Endometrium (tissue), 2 donors: ENCODE measurements around the gene DNPEP.
"Not testable (repeated sequence)": the region's sequence is repeated elsewhere in the genome, so short reads cannot be mapped to it uniquely, and the experiment has no call there.

ENCODE experiments used
- FAIRE-seq: peaks from 2 replicates; lab custom pipeline; 2012; peaks lifted over from hg19 to GRCh38; lab: Jason Lieb, UNC
- donor health status: control.
- donor health status: control.

DNPEP gene

GRCh38 chr2:219400562-219400961 lies 12.8 kb upstream of the DNPEP start:
- FAIRE-seq = no peak

GRCh38 chr2:219399716-219400478 lies 12.2 kb upstream of the DNPEP start:
- no peak for FAIRE-seq

- no peak for FAIRE-seq
Measured at GRCh38 chr2:219398721-219399363, 11.1 kb upstream of the DNPEP start.

GRCh38 chr2:219396863-219397457 lies 9.2 kb upstream of the DNPEP start:
- no peak for FAIRE-seq

GRCh38 chr2:219395609-219396008 lies 7.9 kb upstream of the DNPEP start:
- FAIRE-seq = no peak

- FAIRE-seq = not testable (repeated sequence)
Measured at GRCh38 chr2:219395056-219395455, 7.3 kb upstream of the DNPEP start.

- no peak for FAIRE-seq
Measured at GRCh38 chr2:219392754-219393153, 5.0 kb upstream of the DNPEP start.

GRCh38 chr2:219388907-219389156 lies 1.1 kb upstream of the DNPEP start:
- no peak for FAIRE-seq

GRCh38 chr2:219388121-219388906 lies 602 bp upstream of the DNPEP start:
- no peak for FAIRE-seq

- FAIRE-seq = no peak
Measured at GRCh38 chr2:219386532-219387280, 1.0 kb downstream of the DNPEP start.

- FAIRE-seq = no peak
Measured at GRCh38 chr2:219385958-219386520, 1.7 kb downstream of the DNPEP start.

GRCh38 chr2:219384859-219385258 lies 2.9 kb downstream of the DNPEP start:
- FAIRE-seq = no peak

- no peak for FAIRE-seq
Measured at GRCh38 chr2:219384083-219384713, 3.5 kb downstream of the DNPEP start.

- no peak for FAIRE-seq
Measured at GRCh38 chr2:219381448-219381847, 6.3 kb downstream of the DNPEP start.

- no peak for FAIRE-seq
Measured at GRCh38 chr2:219380926-219381325, 6.8 kb downstream of the DNPEP start.

GRCh38 chr2:219378163-219378851 lies 9.4 kb downstream of the DNPEP start:
- FAIRE-seq = no peak

GRCh38 chr2:219369447-219369861 lies 18.3 kb downstream of the DNPEP start:
- no peak for FAIRE-seq

- peak; percentile 90 for FAIRE-seq
Measured at GRCh38 chr2:219368690-219369191, 19.0 kb downstream of the DNPEP start.

- no peak for FAIRE-seq
Measured at GRCh38 chr2:219362524-219363164, 25.1 kb downstream of the DNPEP start.

GRCh38 chr2:219362072-219362471 lies 25.6 kb downstream of the DNPEP start:
- no peak for FAIRE-seq
